Spleen (tissue), 11 donors: ENCODE results near the gene DOCK9. TPM values are rescaled to one million over a fixed set of nuclear protein-coding genes. Genes with fewer than 3 reads are reported as not detected.

Experiments used
- DNase-seq: peaks from one replicate; pipeline ENCODE4 v3.0.0-alpha.2; 2020
- H3K27ac ChIP-seq, 8 donors: fragments of 200-600 bp; sonication (generic) in 7 of 8; 1 replicate in 4 of 8; 2 replicates in 4 of 8; pipeline versions ENCODE4 v1.5.0 to v1.8.0; 2016 to 2021; ENCODE audit warnings: inconsistent platforms in 4 of 8, mild to moderate bottlenecking in 4 of 8, moderate library complexity in 1 of 8
- H3K27me3 ChIP-seq, 7 donors: fragments of 200-600 bp; sonication (generic) in 6 of 7; replicated peaks in 1 of 7; 1 replicate in 4 of 7; 2 replicates in 3 of 7; pipeline versions ENCODE4 v1.5.0 to v1.8.0; 2016 to 2021; ENCODE audit warnings: inconsistent platforms in 3 of 7, mild to moderate bottlenecking in 1 of 7
- H3K36me3 ChIP-seq, 6 donors: fragments of 200-600 bp; sonication (generic) in 5 of 6; 1 replicate in 4 of 6; 2 replicates in 2 of 6; pipeline versions ENCODE4 v1.5.0 to v1.8.0; 2016 to 2021; ENCODE audit warnings: inconsistent platforms in 2 of 6
- H3K4me1 ChIP-seq, 6 donors: fragments of 200-600 bp; sonication (generic) in 5 of 6; 1 replicate in 3 of 6; 2 replicates in 3 of 6; pipeline versions ENCODE4 v1.5.0 to v1.8.0; 2016 to 2021; ENCODE audit warnings: inconsistent platforms in 3 of 6
- H3K4me3 ChIP-seq, 8 donors: fragments of 200-600 bp; sonication (generic) in 7 of 8; 1 replicate in 4 of 8; 2 replicates in 4 of 8; pipeline versions ENCODE4 v1.5.0 to v1.8.0; 2016 to 2021; ENCODE audit warnings: inconsistent platforms in 4 of 8, mild to moderate bottlenecking in 4 of 8, moderate library complexity in 2 of 8
- H3K9me3 ChIP-seq, 8 donors: fragments of 200-600 bp; sonication (generic) in 7 of 8; 1 replicate in 4 of 8; 2 replicates in 4 of 8; pipeline versions ENCODE4 v1.5.0 to v1.8.0; 2016 to 2021; ENCODE audit warnings: inconsistent platforms in 4 of 8
- CTCF ChIP-seq, 11 experiments: fragments of 200-600 bp in 7 of 11; fragments of 450-650 bp in 4 of 11; sonication (generic) in 4 of 11; IDR thresholded peaks in 8 of 11; conservative IDR thresholded peaks in 3 of 11; 1 replicate in 7 of 11; 2 replicates in 4 of 11; pipeline versions ENCODE4 v1.4.0 to v1.8.0; 2016 to 2021; ENCODE audit warnings: antibody characterized with exemption in 11 of 11, inconsistent platforms in 4 of 11, mild to moderate bottlenecking in 1 of 11
- POLR2A ChIP-seq, 3 donors: fragments of 450-650 bp; IDR thresholded peaks; one replicate each; pipeline ENCODE4 v1.5.1; 2017; ENCODE audit warnings: antibody characterized with exemption in 3 of 3, mild to moderate bottlenecking in 1 of 3
- POLR2AphosphoS5 ChIP-seq, 3 donors: sonication (generic); formaldehyde crosslinking; IDR thresholded peaks; one replicate each; pipeline ENCODE4 v1.5.1; 2017; ENCODE audit warnings: antibody characterized with exemption in 3 of 3
- WGBS, 5 donors: extraction: QIAGEN DNeasy Blood & Tissue Kit in 3 of 5; methylation state at CpG; one replicate each; pipeline versions ENCODE4 v1.1.5 to v1.1.7; 2013 to 2018; 5-methylcytosine and 5-hydroxymethylcytosine counted together
- intact Hi-C: fragments of 100-400 bp; cut with DNase I; formaldehyde crosslinking; loops from one replicate; pipeline ENCODE4 v1.15.0; 2023; ENCODE audit warnings: low total_unique reads
- polyA plus RNA-seq, 3 donors: library from polyadenylated mRNA; stranded (reverse); fragments of 200-250 nt; gene quantifications; one replicate each; pipeline ENCODE4 v1.2.1, GENCODE V29; 2013
- total RNA-seq, 7 donors: library from RNA; depleted of rRNA in 3 of 7; stranded (reverse); fragments of >200 nt in 3 of 7; fragmentation: NEBNext Ultra II Directional in 4 of 7; extraction: Animal tissue kit (Norgen Biotek cat#: 25700) in 4 of 7; gene quantifications; one replicate each; pipeline versions ENCODE4 v1.1.0 to v1.2.1, GENCODE V29; 2016 to 2021
- donor health status: healthy with polysubstance abuse.
- donor health status: DM: no; HTN: no; CAD: no; lungs with moderate emphysema.
- donor health status: DM: no; HTN: no; CAD: no.
- donor health status: Bipolar disorder and iron deficiency.
- donor health status: healthy.
- donor health status: DM: no; HTN: no; CAD: no.
- donor health status: DM: yes; HTN: yes; CAD: no.

The DOCK9 gene
- total and polyA plus RNA-seq, 10 donors, result 6.9 to 53.3 (median 47.6) TPM

- WGBS, 5 donors, result 81 to 88% (median 85%) methylated on average over 15 of the region's 15 CpGs
- Histone ChIP-seq H3K27ac (no peak overlapping the region), H3K4me3 (no peak overlapping the region), H3K9me3 (no peaks in the 10 kb centered on the region), H3K36me3 (no peaks in the 10 kb centered on the region), H3K27me3 (peaks cover 0 to 10% (median 0%) of the 10 kb centered on the region in 7 donors), H3K4me1 (no peaks in the 10 kb centered on the region)
- intact Hi-C loops, result no loop called here
- no peak for TF ChIP-seq POLR2AphosphoS5 (IDR thresholded peaks at IDR 0.05)
- DNase-seq, result no peak
Observed at GRCh38 chr13:98775386-98775785, 202.5 kb downstream of the DOCK9 start.

- H3K27ac ChIP-seq, result no peak overlapping the region
- H3K9me3 ChIP-seq, result no peaks in the 10 kb centered on the region
- intact Hi-C loops, result no loop called here
- 84 to 94% (median 92%) methylated on average over 8 to 9 of the region's 9 CpGs for WGBS, 5 donors
- TF ChIP-seq POLR2AphosphoS5 (IDR thresholded peaks at IDR 0.05) (no peak), POLR2A (IDR thresholded peaks at IDR 0.05) (no peak), CTCF (IDR thresholded peaks at IDR 0.05 in 8 of 11, conservative IDR thresholded peaks at IDR 0.05 in 3 of 11) (no peak)
- H3K27me3 ChIP-seq, result peaks cover 0 to 10% (median 0%) of the 10 kb centered on the region in 7 donors
- no peaks in the 10 kb centered on the region for H3K36me3 ChIP-seq
- no peak for DNase-seq
- no peaks in the 10 kb centered on the region for H3K4me1 ChIP-seq
- no peak overlapping the region for H3K4me3 ChIP-seq
Observed at GRCh38 chr13:98774776-98775175, 203.1 kb downstream of the DOCK9 start.

GRCh38 chr13:98773921-98774320 lies 203.9 kb downstream of the DOCK9 start:
- no peak overlapping the region for H3K4me3 ChIP-seq
- H3K4me1 ChIP-seq, result no peaks in the 10 kb centered on the region
- TF ChIP-seq CTCF (IDR thresholded peaks at IDR 0.05 in 8 of 11, conservative IDR thresholded peaks at IDR 0.05 in 3 of 11) (no peak), POLR2AphosphoS5 (IDR thresholded peaks at IDR 0.05) (no peak), POLR2A (IDR thresholded peaks at IDR 0.05) (no peak)
- no peak for DNase-seq
- 77 to 91% (median 87%) methylated on average over 2 to 20 of the region's 20 CpGs for WGBS, 5 donors
- intact Hi-C loops, result no loop called here
- no peaks in the 10 kb centered on the region for H3K36me3 ChIP-seq
- no peak overlapping the region for H3K27ac ChIP-seq
- H3K27me3 ChIP-seq, result peaks cover 0 to 6% (median 0%) of the 10 kb centered on the region in 7 donors
- no peaks in the 10 kb centered on the region for H3K9me3 ChIP-seq

GRCh38 chr13:98772794-98773452 lies 204.9 kb downstream of the DOCK9 start:
- Histone ChIP-seq H3K36me3 (no peaks in the 10 kb centered on the region), H3K4me3 (no peak overlapping the region), H3K4me1 (no peaks in the 10 kb centered on the region), H3K27ac (no peak overlapping the region), H3K27me3 (peaks cover 0 to under 1% (median 0%) of the 10 kb centered on the region in 7 donors), H3K9me3 (no peaks in the 10 kb centered on the region)
- DNase-seq, result no peak
- TF ChIP-seq POLR2AphosphoS5 (IDR thresholded peaks at IDR 0.05) (no peak), POLR2A (IDR thresholded peaks at IDR 0.05) (no peak), CTCF (IDR thresholded peaks at IDR 0.05 in 8 of 11, conservative IDR thresholded peaks at IDR 0.05 in 3 of 11) (no peak)
- intact Hi-C loops, result no loop called here
- 70 to 87% (median 80%) methylated on average over 12 of the region's 12 CpGs for WGBS, 5 donors
